Measurements from ENCODE around the gene TBL1X.

DNA sequence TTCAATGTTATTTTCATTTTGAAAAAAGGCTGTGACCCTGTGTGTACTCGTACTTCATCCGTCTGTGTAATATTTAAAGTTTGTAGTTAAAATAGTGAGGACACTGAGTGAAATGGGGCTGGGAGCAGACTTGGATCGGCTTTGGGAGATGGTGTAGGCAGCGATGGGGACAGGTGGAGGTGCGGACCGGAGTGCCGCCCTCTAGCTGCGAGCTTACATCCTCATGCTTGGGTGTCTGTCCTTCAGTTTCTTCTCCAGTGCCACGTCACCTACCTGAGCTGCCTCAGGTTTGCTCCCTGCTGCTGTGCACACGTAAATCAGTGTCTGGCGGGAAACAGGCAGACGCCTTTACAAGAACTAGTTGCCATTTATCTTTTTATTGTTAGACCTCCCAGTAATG is 154.7 kb downstream of the TBL1X start:
- TF ChIP-seq, protein P1, sequence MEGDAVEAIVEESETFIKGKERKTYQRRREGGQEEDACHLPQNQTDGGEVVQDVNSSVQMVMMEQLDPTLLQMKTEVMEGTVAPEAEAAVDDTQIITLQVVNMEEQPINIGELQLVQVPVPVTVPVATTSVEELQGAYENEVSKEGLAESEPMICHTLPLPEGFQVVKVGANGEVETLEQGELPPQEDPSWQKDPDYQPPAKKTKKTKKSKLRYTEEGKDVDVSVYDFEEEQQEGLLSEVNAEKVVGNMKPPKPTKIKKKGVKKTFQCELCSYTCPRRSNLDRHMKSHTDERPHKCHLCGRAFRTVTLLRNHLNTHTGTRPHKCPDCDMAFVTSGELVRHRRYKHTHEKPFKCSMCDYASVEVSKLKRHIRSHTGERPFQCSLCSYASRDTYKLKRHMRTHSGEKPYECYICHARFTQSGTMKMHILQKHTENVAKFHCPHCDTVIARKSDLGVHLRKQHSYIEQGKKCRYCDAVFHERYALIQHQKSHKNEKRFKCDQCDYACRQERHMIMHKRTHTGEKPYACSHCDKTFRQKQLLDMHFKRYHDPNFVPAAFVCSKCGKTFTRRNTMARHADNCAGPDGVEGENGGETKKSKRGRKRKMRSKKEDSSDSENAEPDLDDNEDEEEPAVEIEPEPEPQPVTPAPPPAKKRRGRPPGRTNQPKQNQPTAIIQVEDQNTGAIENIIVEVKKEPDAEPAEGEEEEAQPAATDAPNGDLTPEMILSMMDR (IDR thresholded peaks at IDR 0.05; ENCODE audit: extremely low read depth in 1 of 2, insufficient read depth in 1 of 2, low read depth in 1 of 2, low read length in 2 of 2), result no peak
- TF ChIP-seq EZH2 (IDR thresholded peaks at IDR 0.05; ENCODE audit: borderline replicate concordance, low read depth, low read length, severe bottlenecking) (no peak), POLR2AphosphoS5 (IDR thresholded peaks at IDR 0.05; ENCODE audit: insufficient read depth, low read depth, low read length) (no peak), JUN (IDR thresholded peaks at IDR 0.05; ENCODE audit: borderline replicate concordance, insufficient read depth, insufficient read length, low read depth) (no peak), POLR2A (IDR thresholded peaks at IDR 0.05; ENCODE audit: low read depth, low read length) (no peak), GATA2 (IDR thresholded peaks at IDR 0.05; ENCODE audit: insufficient read depth, insufficient read length, low read depth, low read length) (no peak), MYC (IDR thresholded peaks at IDR 0.05; ENCODE audit: low read depth, low read length) (no peak)

Measured in endothelial cell of umbilical vein (primary cell).